Lung microvascular endothelial cell (primary cell): ENCODE data around the gene BLMH. TPM values are rescaled to one million over a fixed set of nuclear protein-coding genes. Genes with fewer than 3 reads are reported as not detected.

Experiments used
- DNase-seq, 2 donors: peaks; one replicate each; pipeline versions ENCODE4 v3.0.0 to v3.0.0-alpha.2; 2010; ENCODE audit warnings: low read depth in 2 of 2
- total RNA-seq: library from RNA; depleted of rRNA; stranded (reverse); fragments of >200 nt; gene quantifications from 2 replicates; pipeline ENCODE4 v1.2.1, GENCODE V29; 2014

Gene BLMH
- total RNA-seq, 1 donor from 2014 or later: 33.1 TPM

GRCh38 chr17:30249460-30249859 is 42.3 kb downstream of the BLMH start:
- DNase-seq: no peak

GRCh38 chr17:30248786-30249185 is 43.0 kb downstream of the BLMH start:
- DNase-seq: no peak

- no peak for DNase-seq
These were observed 45.3 kb downstream of the BLMH start for GRCh38 chr17:30246460-30246859.

GRCh38 chr17:30244853-30245385 is 46.8 kb downstream of the BLMH start:
- DNase-seq: peak in 1 of 2 donors; percentile 45

GRCh38 chr17:30243568-30243967 is 48.2 kb downstream of the BLMH start:
- DNase-seq: no peak

- DNase-seq: no peak
These were observed 48.7 kb downstream of the BLMH start for GRCh38 chr17:30243002-30243401.

GRCh38 chr17:30241051-30241450 is 50.7 kb downstream of the BLMH start:
- no peak for DNase-seq

GRCh38 chr17:30240177-30240576 is 51.6 kb downstream of the BLMH start:
- DNase-seq: no peak

- DNase-seq: no peak
These were observed 52.7 kb downstream of the BLMH start for GRCh38 chr17:30239089-30239462.

GRCh38 chr17:30238387-30239088 is 53.2 kb downstream of the BLMH start:
- DNase-seq: no peak

- no peak for DNase-seq
These were observed 53.8 kb downstream of the BLMH start for GRCh38 chr17:30238003-30238344.

GRCh38 chr17:30237296-30238002 is 54.3 kb downstream of the BLMH start:
- no peak for DNase-seq

GRCh38 chr17:30236766-30237165 is 55.0 kb downstream of the BLMH start:
- peak; percentile 54 to 82 for DNase-seq

- no peak for DNase-seq
These were observed 55.5 kb downstream of the BLMH start for GRCh38 chr17:30236297-30236624.

GRCh38 chr17:30235386-30236296 is 56.1 kb downstream of the BLMH start, which contains the start of gene SLC6A4:
Gene SLC6A4 (minus strand): TSS chr17:30235697. CDS start chr17:30221958, 13,739 bp downstream.
- DNase-seq: no peak

GRCh38 chr17:30234964-30235363 is 56.8 kb downstream of the BLMH start:
- DNase-seq: no peak

- DNase-seq: no peak
These were observed 57.4 kb downstream of the BLMH start for GRCh38 chr17:30234296-30234695.

- no peak for DNase-seq
These were observed 58.8 kb downstream of the BLMH start for GRCh38 chr17:30232824-30233427.

GRCh38 chr17:30232015-30232823 is 59.5 kb downstream of the BLMH start:
- no peak for DNase-seq

GRCh38 chr17:30230596-30231125 is 61.1 kb downstream of the BLMH start:
- DNase-seq: no peak
